Large intestine (tissue), 3 donors: ENCODE measurements around the gene PLPPR5. TPM values are rescaled to one million over a fixed set of nuclear protein-coding genes. Genes with fewer than 3 reads are reported as not detected.

Experiments used
- DNase-seq, 2 donors: peaks; one replicate each; pipeline versions ENCODE4 v3.0.0 to v3.0.0-alpha.2; 2013
- H3K27ac ChIP-seq: one replicate; pipeline ENCODE4 v1.5.1; 2013; ENCODE audit warnings: low read length
- H3K27me3 ChIP-seq: 2 replicates; pipeline ENCODE4 v1.6.1; 2013; ENCODE audit warnings: low read length; ENCODE audit not compliant: control insufficient read depth, insufficient read depth
- H3K36me3 ChIP-seq: 2 replicates; pipeline ENCODE4 v1.6.1; 2013; ENCODE audit warnings: low read length; ENCODE audit not compliant: control insufficient read depth, insufficient read depth
- H3K4me1 ChIP-seq: one replicate; pipeline ENCODE4 v1.6.1; 2013; ENCODE audit warnings: low read length; ENCODE audit not compliant: control insufficient read depth, insufficient read depth
- H3K4me3 ChIP-seq: one replicate; pipeline ENCODE4 v1.5.1; 2013; ENCODE audit warnings: low read length
- H3K9me3 ChIP-seq: one replicate; pipeline ENCODE4 v1.6.1; 2013; ENCODE audit warnings: mild to moderate bottlenecking, low read depth, low read length, moderate library complexity; ENCODE audit not compliant: control insufficient read depth
- WGBS: methylation state at CpG from one replicate; pipeline ENCODE4 v1.1.5; 2013; ENCODE audit warnings: low lambda C conversion rate; ENCODE audit not compliant: insufficient coverage; 5-methylcytosine and 5-hydroxymethylcytosine counted together
- polyA plus RNA-seq: library from polyadenylated mRNA; unstranded; fragments of 120-200 nt; gene quantifications from one replicate; pipeline ENCODE4 v1.2.1, GENCODE V29; 2013

PLPPR5 gene
- polyA plus RNA-seq, 1 donor: 3.1 TPM

DNA sequence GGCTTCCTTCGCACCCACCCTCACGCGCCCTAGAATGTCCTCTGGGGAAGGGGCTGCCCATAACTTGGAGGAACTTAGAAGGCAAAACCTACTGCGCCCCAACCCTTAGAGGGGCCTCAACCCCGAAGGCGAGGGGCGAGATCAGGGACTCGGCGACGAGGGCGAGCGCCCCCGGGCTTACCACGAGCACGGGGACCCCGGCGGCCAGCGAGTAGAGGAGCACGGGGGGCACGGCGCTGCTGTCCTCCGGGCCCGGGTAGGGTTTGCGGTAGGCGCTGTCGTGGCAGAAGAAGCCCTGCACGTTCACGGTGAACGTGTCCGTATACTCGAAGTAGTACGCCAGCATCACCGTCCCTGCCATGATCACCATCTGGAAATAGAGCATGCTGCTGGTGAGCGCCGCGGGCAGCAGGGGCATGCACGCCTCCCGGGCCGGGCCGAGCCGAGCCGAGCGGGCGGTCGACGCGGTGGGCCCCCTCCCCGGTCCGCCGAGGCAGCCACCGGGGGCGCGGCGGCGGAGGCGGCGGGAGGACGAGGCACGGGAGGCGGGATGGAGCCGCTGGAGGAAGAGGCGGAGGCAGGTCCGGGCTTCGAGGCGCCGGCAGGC lies 304 bp downstream of the PLPPR5 start:
- Histone ChIP-seq H3K36me3 (no peaks in the 10 kb centered on the region), H3K27ac (no peak overlapping the region), H3K9me3 (no peaks in the 10 kb centered on the region), H3K27me3 (peaks cover 44% of the 10 kb centered on the region), H3K4me3 (peak overlapping the region; percentile 21), H3K4me1 (no peaks in the 10 kb centered on the region)
- WGBS: no CpG with 5 or more reads among the region's 66 CpGs
- DNase-seq: peak in 1 of 2 donors; percentile 5

DNA sequence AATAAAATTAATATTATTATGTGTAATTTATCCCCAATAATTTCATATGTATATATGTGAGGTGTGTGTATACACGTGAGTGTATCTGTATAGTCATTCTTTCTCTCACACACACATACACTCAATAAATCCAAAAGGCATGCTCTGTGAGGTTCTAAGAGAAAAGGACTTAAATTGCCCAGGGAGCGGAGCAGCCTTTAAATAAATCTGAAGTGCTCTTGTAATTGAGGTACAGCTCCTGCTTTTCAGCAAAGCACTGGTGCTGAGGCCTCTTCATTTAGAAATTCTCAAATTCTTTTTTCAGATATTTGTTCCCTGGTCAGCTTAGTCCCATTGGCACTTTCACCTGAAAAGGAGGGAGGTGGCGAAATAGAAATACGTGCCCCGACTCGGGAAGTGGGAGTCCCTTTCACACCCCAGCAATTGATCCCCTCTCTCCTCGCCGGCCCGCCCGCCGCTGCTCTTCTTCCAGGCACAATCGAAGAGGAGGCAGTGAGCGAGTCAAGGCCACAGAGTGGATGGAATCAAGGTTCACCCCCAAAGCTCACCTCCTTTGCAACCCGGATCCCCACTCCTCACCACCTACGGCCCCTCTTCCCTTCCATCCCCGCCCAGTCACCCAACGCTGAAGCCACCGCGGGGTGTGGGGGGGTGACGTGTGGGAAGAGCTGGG lies 944 bp downstream of the PLPPR5 start:
- no peaks in the 10 kb centered on the region for H3K4me1 ChIP-seq
- H3K4me3 ChIP-seq: peak overlapping the region; percentile 21
- no peaks in the 10 kb centered on the region for H3K36me3 ChIP-seq
- no peaks in the 10 kb centered on the region for H3K9me3 ChIP-seq
- no CpG with 5 or more reads among the region's 20 CpGs for WGBS
- H3K27me3 ChIP-seq: peaks cover 44% of the 10 kb centered on the region
- H3K27ac ChIP-seq: no peak overlapping the region
- no peak for DNase-seq

DNA sequence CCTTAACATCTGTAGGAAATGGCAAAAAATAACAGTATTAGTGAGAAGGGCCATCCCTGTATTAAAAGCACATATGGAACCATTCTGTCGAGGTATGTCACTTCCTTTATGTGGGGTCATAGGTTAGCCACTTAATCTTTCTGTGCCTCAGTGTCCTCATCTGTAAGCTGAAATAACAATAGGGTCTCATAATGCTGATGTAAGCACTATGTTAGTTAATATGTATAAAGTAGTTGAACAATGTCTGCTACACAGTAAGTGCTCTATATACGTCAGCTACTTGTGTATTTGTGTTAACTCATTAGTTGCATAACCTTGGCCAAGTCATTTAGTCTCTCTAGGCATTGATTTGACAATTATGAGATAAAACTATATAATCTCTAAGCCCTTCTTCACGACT lies 11.8 kb downstream of the PLPPR5 start:
- no peaks in the 10 kb centered on the region for H3K9me3 ChIP-seq
- no peak overlapping the region for H3K4me3 ChIP-seq
- no CpG with 5 or more reads among the region's 3 CpGs for WGBS
- H3K4me1 ChIP-seq: no peaks in the 10 kb centered on the region
- H3K36me3 ChIP-seq: no peaks in the 10 kb centered on the region
- H3K27me3 ChIP-seq: no peaks in the 10 kb centered on the region
- no peak for DNase-seq
- no peak overlapping the region for H3K27ac ChIP-seq

DNA sequence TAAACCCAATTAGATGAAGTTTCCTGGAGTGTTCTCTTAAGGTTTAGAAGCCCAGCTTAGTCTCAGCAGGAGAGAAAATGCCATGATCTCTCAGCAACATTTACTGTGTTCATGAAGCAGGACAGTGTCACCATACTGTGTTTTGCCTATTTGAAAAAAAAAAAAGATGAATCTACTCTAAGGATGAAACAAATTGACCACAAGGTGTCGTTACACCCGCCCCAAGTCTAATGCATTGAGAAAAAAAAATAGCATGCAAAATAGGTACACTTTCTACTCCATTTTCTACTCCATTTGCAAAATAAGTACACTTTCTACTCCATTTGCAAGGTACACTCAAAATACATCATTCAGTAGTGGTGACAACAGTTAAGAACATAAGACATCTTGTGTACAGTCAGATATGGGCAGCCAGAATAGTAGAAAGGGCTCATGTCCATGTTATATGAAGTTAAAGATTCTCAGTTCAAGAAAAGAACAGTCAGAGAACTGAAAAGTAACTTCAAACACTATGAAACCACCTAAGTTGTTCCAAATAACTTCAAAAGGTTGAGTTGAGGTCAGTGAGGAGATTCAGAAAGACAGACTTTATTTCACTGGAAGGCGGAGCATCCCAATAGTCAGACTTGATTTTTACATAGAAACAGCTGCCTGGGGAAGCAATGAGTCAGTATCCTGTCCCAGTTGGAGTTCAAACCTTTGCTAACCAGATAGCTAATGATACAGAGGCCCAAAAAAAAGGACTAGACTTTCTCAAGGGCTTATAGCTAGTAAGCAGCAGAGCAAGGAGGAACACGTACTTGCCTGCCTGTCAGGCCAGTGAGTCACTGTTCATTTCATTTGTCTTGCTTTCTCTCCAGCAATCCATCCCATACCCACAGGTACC lies 13.3 kb downstream of the PLPPR5 start:
- Histone ChIP-seq H3K27ac (no peak overlapping the region), H3K4me1 (no peaks in the 10 kb centered on the region), H3K4me3 (no peak overlapping the region), H3K36me3 (no peaks in the 10 kb centered on the region), H3K27me3 (no peaks in the 10 kb centered on the region), H3K9me3 (no peaks in the 10 kb centered on the region)
- no peak for DNase-seq
- WGBS: 37% methylated on average over 2 of the region's 4 CpGs

DNA sequence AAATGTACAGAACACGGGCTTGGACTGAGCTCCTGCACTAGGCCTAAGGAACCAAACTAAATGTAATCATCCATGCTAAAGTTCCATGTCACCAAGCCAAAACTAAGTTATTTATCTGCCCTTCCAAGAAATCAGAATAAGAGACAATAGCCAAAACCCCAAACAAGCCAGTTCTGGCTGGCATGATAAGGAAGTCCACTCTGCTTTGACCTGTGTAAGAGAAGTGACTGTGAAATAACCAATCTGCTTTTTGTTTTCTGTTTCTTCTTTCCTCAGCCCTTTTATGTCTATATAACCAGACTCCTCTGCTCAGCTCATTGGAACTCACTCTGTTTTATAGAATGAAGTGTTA lies 15.1 kb downstream of the PLPPR5 start:
- Histone ChIP-seq H3K36me3 (no peaks in the 10 kb centered on the region), H3K27ac (no peak overlapping the region), H3K9me3 (no peaks in the 10 kb centered on the region), H3K4me3 (no peak overlapping the region), H3K4me1 (no peaks in the 10 kb centered on the region), H3K27me3 (no peaks in the 10 kb centered on the region)
- no peak for DNase-seq
- 80% methylated on average over 1 of the region's 1 CpG for WGBS

DNA sequence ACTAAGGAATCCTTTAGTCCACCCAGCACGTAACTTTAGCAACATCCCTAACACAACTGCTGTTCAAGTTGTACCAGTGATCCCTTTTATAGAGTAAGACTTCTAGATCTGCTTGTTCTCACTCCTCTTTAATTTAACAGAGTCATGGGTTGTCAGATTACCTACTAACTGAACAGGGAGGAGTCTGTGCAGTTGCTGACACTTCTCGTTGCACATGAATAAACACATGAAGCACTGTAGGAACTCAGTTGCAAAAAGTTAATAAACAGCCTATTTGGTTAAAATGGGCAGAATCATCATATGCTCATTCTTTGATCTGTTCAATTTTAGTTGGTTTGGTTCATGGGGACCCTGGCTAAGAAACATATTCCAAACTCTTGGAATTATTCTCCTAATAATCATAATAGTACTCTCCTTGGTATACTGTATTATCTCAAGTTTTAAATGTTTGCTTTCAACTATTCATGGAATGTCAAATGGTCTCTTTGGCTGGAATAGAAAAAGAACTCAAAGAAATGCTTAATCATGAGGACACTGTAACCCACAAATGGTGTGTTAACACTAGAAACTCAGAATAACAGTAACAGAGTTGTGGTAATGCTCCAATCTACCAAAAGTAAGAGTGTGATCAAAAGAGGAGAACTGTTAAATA lies 15.6 kb downstream of the PLPPR5 start:
- DNase-seq: no peak
- no peaks in the 10 kb centered on the region for H3K9me3 ChIP-seq
- WGBS: 60% methylated on average over 1 of the region's 2 CpGs
- no peaks in the 10 kb centered on the region for H3K4me1 ChIP-seq
- no peak overlapping the region for H3K4me3 ChIP-seq
- no peaks in the 10 kb centered on the region for H3K36me3 ChIP-seq
- H3K27ac ChIP-seq: no peak overlapping the region
- H3K27me3 ChIP-seq: no peaks in the 10 kb centered on the region

DNA sequence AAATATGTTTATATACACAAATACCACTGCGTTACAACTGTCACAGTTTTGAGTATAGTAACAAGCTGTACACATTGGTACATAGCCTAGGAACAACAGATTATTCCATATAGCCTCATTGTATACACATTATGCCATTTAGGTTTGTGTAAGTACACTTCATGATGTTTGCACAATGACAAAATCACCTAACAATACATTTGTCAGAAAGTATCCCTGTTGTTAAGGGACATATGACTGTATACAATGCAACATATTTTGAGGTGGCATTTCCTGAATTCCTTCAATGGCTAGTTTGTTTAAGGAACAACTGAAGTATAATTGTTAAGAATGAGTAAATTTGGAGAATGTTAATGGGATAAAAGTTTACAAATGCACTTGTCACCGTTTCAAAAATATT lies 19.0 kb downstream of the PLPPR5 start:
- no peaks in the 10 kb centered on the region for H3K36me3 ChIP-seq
- H3K4me1 ChIP-seq: no peaks in the 10 kb centered on the region
- DNase-seq: no peak
- no peaks in the 10 kb centered on the region for H3K9me3 ChIP-seq
- no peaks in the 10 kb centered on the region for H3K27me3 ChIP-seq
- no peak overlapping the region for H3K4me3 ChIP-seq
- 83% methylated on average over 1 of the region's 2 CpGs for WGBS
- no peak overlapping the region for H3K27ac ChIP-seq

DNA sequence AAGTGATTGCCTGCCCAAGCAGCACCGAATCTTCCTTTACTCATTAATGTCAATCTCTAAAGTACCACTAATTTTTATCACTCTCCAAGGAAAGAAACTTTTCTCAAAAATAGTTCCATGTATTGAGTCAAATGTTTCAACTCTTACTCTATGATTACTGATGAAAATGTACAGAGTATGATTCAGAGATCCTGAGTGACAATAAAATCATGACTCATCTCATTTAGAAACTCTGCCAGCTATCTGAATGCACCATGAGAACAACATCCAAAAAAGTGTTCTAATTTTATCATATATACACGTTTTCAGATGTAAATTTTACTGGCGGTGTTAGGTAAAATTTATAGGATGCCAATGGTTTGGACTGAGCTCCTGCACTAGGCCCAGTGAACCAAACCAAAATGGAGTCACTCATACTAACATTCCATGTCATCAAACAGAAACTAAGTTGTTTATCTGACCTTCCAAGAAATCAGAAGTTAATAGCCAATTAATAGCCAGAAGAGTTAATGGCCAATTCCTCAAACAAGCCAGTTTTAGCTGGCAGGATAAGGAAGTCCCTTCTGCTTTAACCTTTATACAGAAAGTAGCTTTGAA lies 22.6 kb downstream of the PLPPR5 start:
- Histone ChIP-seq H3K27me3 (no peaks in the 10 kb centered on the region), H3K9me3 (no peaks in the 10 kb centered on the region), H3K27ac (no peak overlapping the region), H3K36me3 (no peaks in the 10 kb centered on the region), H3K4me1 (no peaks in the 10 kb centered on the region), H3K4me3 (no peak overlapping the region)
- 63% methylated on average over 1 of the region's 3 CpGs for WGBS
- DNase-seq: no peak

DNA sequence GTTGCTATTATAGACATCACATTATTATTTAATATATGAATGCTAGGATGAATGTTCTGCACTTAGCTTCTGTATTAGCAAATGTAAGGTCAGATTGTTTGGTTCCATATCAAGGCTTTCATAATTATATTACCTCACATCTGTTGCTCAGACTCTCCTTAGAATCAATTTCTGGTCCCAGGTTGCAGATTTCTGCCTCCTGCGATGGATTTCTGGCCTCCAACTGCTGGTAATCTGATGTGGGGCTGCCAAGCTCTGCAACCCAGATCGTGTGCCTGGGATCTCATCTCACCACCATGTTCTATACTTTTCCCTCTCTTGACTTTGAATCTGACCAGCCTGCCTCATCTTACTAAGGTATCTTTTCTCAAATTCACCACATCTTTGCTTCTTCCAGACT lies 25.2 kb downstream of the PLPPR5 start:
- no peak overlapping the region for H3K4me3 ChIP-seq
- no peak for DNase-seq
- no peaks in the 10 kb centered on the region for H3K27me3 ChIP-seq
- no peaks in the 10 kb centered on the region for H3K4me1 ChIP-seq
- WGBS: no CpG with 5 or more reads among the region's 2 CpGs
- no peaks in the 10 kb centered on the region for H3K9me3 ChIP-seq
- H3K27ac ChIP-seq: no peak overlapping the region
- no peaks in the 10 kb centered on the region for H3K36me3 ChIP-seq

DNA sequence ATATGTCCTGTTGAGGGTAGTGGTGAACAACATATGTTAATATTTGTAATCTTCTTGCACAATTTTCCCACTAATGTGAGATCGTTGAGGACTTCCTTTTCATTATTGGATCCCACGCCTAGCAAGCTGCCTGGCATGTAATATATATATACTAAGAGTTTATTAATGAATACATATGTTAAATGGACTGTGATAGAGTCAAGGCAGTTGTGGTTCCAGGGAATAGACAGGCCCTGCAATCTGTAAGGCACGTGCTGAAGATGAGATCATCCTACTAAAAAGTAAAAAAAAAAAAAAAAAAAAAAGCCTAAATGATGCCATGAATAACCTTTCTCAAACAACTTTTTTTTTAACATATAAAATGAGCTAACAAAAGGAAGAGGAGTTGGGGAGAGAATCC lies 28.9 kb downstream of the PLPPR5 start:
- no peak overlapping the region for H3K27ac ChIP-seq
- H3K4me1 ChIP-seq: no peaks in the 10 kb centered on the region
- no peaks in the 10 kb centered on the region for H3K36me3 ChIP-seq
- H3K27me3 ChIP-seq: no peaks in the 10 kb centered on the region
- DNase-seq: no peak
- 100% methylated on average over 2 of the region's 3 CpGs for WGBS
- H3K4me3 ChIP-seq: no peak overlapping the region
- H3K9me3 ChIP-seq: no peaks in the 10 kb centered on the region
